Caco-2 (cell line): ENCODE results near the gene WDR83. TPM values are rescaled to one million over a fixed set of nuclear protein-coding genes. Genes with fewer than 3 reads are reported as not detected.

ENCODE experiments used
- BruUV-seq: library from RNA; stranded (reverse); fragments of 400-500 nt; replicated peaks from 2 replicates; lab custom pipeline; 2021; lab: Mats Ljungman, UMichigan
- CTCF ChIA-PET: fragments of 300-600 bp; sonication (Branson Sonifier 250); formaldehyde crosslinking; loops from one replicate; lab custom pipeline; 2022; ENCODE audit warnings: antibody characterized with exemption; lab: Charles Lee
- POLR2A ChIA-PET: fragments of 300-600 bp; sonication (Branson Sonifier 250); formaldehyde crosslinking; loops from one replicate; lab custom pipeline; 2022; ENCODE audit warnings: antibody characterized with exemption; lab: Charles Lee
- DNase-seq, 2 experiments: peaks; one replicate each; pipeline versions ENCODE4 v3.0.0 to v3.0.0-alpha.2; 2020 to 2022
- H3K27me3 ChIP-seq: replicated peaks from 2 replicates; pipeline ENCODE4 v1.6.0; 2011; ENCODE audit warnings: low read length; ENCODE audit not compliant: control insufficient read depth, insufficient read depth
- H3K36me3 ChIP-seq: 2 replicates; pipeline ENCODE4 v1.5.1; 2011; ENCODE audit warnings: low read length; ENCODE audit not compliant: control insufficient read depth, insufficient read depth
- H3K4me1 ChIP-seq: fragments of 250-450 bp; sonication (Bioruptor Pico); 2 replicates; pipeline ENCODE4 v1.5.1; 2020; ENCODE audit warnings: mild to moderate bottlenecking
- H3K4me3 ChIP-seq: 2 replicates; pipeline ENCODE4 v1.5.1; 2011; ENCODE audit warnings: low read depth, mild to moderate bottlenecking, control low read depth, low read length
- H3K9me3 ChIP-seq: fragments of 250-450 bp; sonication (Bioruptor Pico); 2 replicates; pipeline ENCODE4 v1.5.1; 2020; ENCODE audit warnings: mild to moderate bottlenecking, moderate library complexity
- H3K27ac Mint-ChIP-seq: one replicate; pipeline ENCODE4 v1.8.0; 2022; ENCODE audit warnings: mixed read lengths; ENCODE audit not compliant: unreplicated experiment
- H3K27me3 Mint-ChIP-seq: one replicate; pipeline ENCODE4 v1.8.0; 2022; ENCODE audit warnings: mixed read lengths; ENCODE audit not compliant: insufficient read depth, unreplicated experiment
- H3K36me3 Mint-ChIP-seq: one replicate; pipeline ENCODE4 v1.8.0; 2022; ENCODE audit warnings: mild to moderate bottlenecking, mixed read lengths; ENCODE audit not compliant: insufficient read depth, unreplicated experiment
- H3K4me1 Mint-ChIP-seq: one replicate; pipeline ENCODE4 v1.8.0; 2022; ENCODE audit warnings: low read depth, mixed read lengths; ENCODE audit not compliant: unreplicated experiment
- H3K4me3 Mint-ChIP-seq: one replicate; pipeline ENCODE4 v1.8.0; 2022; ENCODE audit warnings: mild to moderate bottlenecking, moderate library complexity, mixed read lengths; ENCODE audit not compliant: unreplicated experiment
- H3K9me3 Mint-ChIP-seq: one replicate; pipeline ENCODE4 v1.8.0; 2022; ENCODE audit warnings: mixed read lengths; ENCODE audit not compliant: unreplicated experiment
- CTCF ChIP-seq, 2 experiments: fragments of 200-600 bp in 1 of 2; IDR thresholded peaks; 1 replicate in 1 of 2; 2 replicates in 1 of 2; pipeline versions ENCODE4 v1.5.1 to v1.8.0; 2011 to 2022; ENCODE audit warnings: antibody characterized with exemption in 1 of 2, control low read depth in 1 of 2, inconsistent platforms in 1 of 2, low read depth in 1 of 2, low read length in 1 of 2, mild to moderate bottlenecking in 1 of 2, moderate library complexity in 1 of 2; ENCODE audit not compliant: insufficient read depth in 1 of 2, severe bottlenecking in 1 of 2, unreplicated experiment in 1 of 2
- intact Hi-C: fragments of 100-400 bp; cut with micrococcal nuclease; formaldehyde crosslinking; loops from one replicate; pipeline ENCODE4 v1.10.0; 2022; ENCODE audit not compliant: unreplicated experiment
- total RNA-seq: library from RNA; stranded (reverse); gene quantifications from 2 replicates; pipeline ENCODE4 v1.2.3, GENCODE V29; 2022

The WDR83 gene
- total RNA-seq, 1 experiment from 2014 or later, result 17.5 TPM

- H3K36me3 Mint-ChIP-seq, result no peaks in the 10 kb centered on the region
- Histone ChIP-seq H3K36me3 (no peaks in the 10 kb centered on the region), H3K9me3 (no peaks in the 10 kb centered on the region), H3K27me3 (no peaks in the 10 kb centered on the region), H3K4me3 (no peak overlapping the region), H3K4me1 (no peaks in the 10 kb centered on the region)
- BruUV-seq, result no TSS peak
- H3K4me1 Mint-ChIP-seq, result no peaks in the 10 kb centered on the region
- ChIA-PET CTCF (no interaction called here), POLR2A (no interaction called here)
- no peak for TF ChIP-seq CTCF (IDR thresholded peaks at IDR 0.05; ENCODE audit: insufficient read depth in 1 of 2, low read depth in 1 of 2, low read length in 1 of 2, severe bottlenecking in 1 of 2, unreplicated experiment in 1 of 2)
- intact Hi-C loops, result no loop called here
- H3K27me3 Mint-ChIP-seq, result no peaks in the 10 kb centered on the region
- no peak overlapping the region for H3K4me3 Mint-ChIP-seq
- peaks cover 6% of the 10 kb centered on the region for H3K9me3 Mint-ChIP-seq
- H3K27ac Mint-ChIP-seq, result no peak overlapping the region
- no peak for DNase-seq
Measured at GRCh38 chr19:12646551-12646950, 20.1 kb upstream of the WDR83 start.

- Mint-ChIP-seq H3K27me3 (no peaks in the 10 kb centered on the region), H3K4me3 (no peak overlapping the region), H3K9me3 (peaks cover 6% of the 10 kb centered on the region), H3K4me1 (no peaks in the 10 kb centered on the region), H3K36me3 (no peaks in the 10 kb centered on the region), H3K27ac (peak overlapping the region; percentile 17)
- Histone ChIP-seq H3K27me3 (no peaks in the 10 kb centered on the region), H3K4me3 (no peak overlapping the region), H3K36me3 (no peaks in the 10 kb centered on the region), H3K9me3 (no peaks in the 10 kb centered on the region), H3K4me1 (no peaks in the 10 kb centered on the region)
- intact Hi-C loops, result no loop called here
- TF ChIP-seq CTCF (IDR thresholded peaks at IDR 0.05; ENCODE audit: insufficient read depth in 1 of 2, low read depth in 1 of 2, low read length in 1 of 2, severe bottlenecking in 1 of 2, unreplicated experiment in 1 of 2), result no peak
- no TSS peak for BruUV-seq
- ChIA-PET POLR2A (no interaction called here), CTCF (no interaction called here)
- DNase-seq, result no peak
Measured at GRCh38 chr19:12647047-12647446, 19.6 kb upstream of the WDR83 start.

- no peak for DNase-seq
- H3K4me1 Mint-ChIP-seq, result no peaks in the 10 kb centered on the region
- H3K27ac Mint-ChIP-seq, result peak overlapping the region; percentile 17
- H3K9me3 Mint-ChIP-seq, result peaks cover 6% of the 10 kb centered on the region
- no peaks in the 10 kb centered on the region for H3K27me3 Mint-ChIP-seq
- ChIA-PET POLR2A (no interaction called here), CTCF (no interaction called here)
- no TSS peak for BruUV-seq
- Histone ChIP-seq H3K4me1 (no peaks in the 10 kb centered on the region), H3K4me3 (no peak overlapping the region), H3K27me3 (no peaks in the 10 kb centered on the region), H3K36me3 (no peaks in the 10 kb centered on the region), H3K9me3 (no peaks in the 10 kb centered on the region)
- no peak for TF ChIP-seq CTCF (IDR thresholded peaks at IDR 0.05; ENCODE audit: insufficient read depth in 1 of 2, low read depth in 1 of 2, low read length in 1 of 2, severe bottlenecking in 1 of 2, unreplicated experiment in 1 of 2)
- H3K36me3 Mint-ChIP-seq, result no peaks in the 10 kb centered on the region
- intact Hi-C loops, result no loop called here
- H3K4me3 Mint-ChIP-seq, result no peak overlapping the region
Measured at GRCh38 chr19:12647490-12648071, 19.0 kb upstream of the WDR83 start.
